Endothelial cell of umbilical vein (primary cell): Measurements from ENCODE around the gene ROPN1L.
A peak's percentile ranks its signal among the peaks of the same experiment; 100 is the strongest.

Source experiments
- CTCF ChIP-seq, 2 donors: IDR thresholded peaks; 1 replicate in 1 of 2; 2 replicates in 1 of 2; pipeline ENCODE4 v1.5.1; 2011; ENCODE audit warnings: low read length in 2 of 2, mild to moderate bottlenecking in 2 of 2, moderate library complexity in 2 of 2, control low read depth in 1 of 2, inconsistent platforms in 1 of 2, low read depth in 1 of 2; ENCODE audit not compliant: insufficient read depth in 1 of 2; ENCODE audit errors: extremely low read depth in 1 of 2
- EZH2 ChIP-seq: IDR thresholded peaks from 2 replicates; pipeline ENCODE4 v1.6.1; 2012; ENCODE audit warnings: borderline replicate concordance, low read depth, mild to moderate bottlenecking, moderate library complexity, low read length, inconsistent platforms; ENCODE audit not compliant: severe bottlenecking
- JUN ChIP-seq: IDR thresholded peaks from 2 replicates; pipeline ENCODE4 v1.6.1; 2011; ENCODE audit warnings: borderline replicate concordance, low read depth; ENCODE audit not compliant: insufficient read length, insufficient read depth
- MAX ChIP-seq: IDR thresholded peaks from 2 replicates; pipeline ENCODE4 v1.6.1; 2011; ENCODE audit not compliant: insufficient read depth, insufficient read length
- MYC ChIP-seq: IDR thresholded peaks from one replicate; pipeline ENCODE4 v1.6.1; 2011; ENCODE audit warnings: mild to moderate bottlenecking, low read depth, low read length
- POLR2A ChIP-seq: IDR thresholded peaks from 2 replicates; pipeline ENCODE4 v1.6.1; 2012; ENCODE audit warnings: low read depth, mild to moderate bottlenecking, control low read depth, low read length
- POLR2AphosphoS5 ChIP-seq: IDR thresholded peaks from 2 replicates; pipeline ENCODE4 v1.6.1; 2012; ENCODE audit warnings: low read depth, mild to moderate bottlenecking, control low read depth, low read length, moderate library complexity; ENCODE audit not compliant: insufficient read depth

DNA sequence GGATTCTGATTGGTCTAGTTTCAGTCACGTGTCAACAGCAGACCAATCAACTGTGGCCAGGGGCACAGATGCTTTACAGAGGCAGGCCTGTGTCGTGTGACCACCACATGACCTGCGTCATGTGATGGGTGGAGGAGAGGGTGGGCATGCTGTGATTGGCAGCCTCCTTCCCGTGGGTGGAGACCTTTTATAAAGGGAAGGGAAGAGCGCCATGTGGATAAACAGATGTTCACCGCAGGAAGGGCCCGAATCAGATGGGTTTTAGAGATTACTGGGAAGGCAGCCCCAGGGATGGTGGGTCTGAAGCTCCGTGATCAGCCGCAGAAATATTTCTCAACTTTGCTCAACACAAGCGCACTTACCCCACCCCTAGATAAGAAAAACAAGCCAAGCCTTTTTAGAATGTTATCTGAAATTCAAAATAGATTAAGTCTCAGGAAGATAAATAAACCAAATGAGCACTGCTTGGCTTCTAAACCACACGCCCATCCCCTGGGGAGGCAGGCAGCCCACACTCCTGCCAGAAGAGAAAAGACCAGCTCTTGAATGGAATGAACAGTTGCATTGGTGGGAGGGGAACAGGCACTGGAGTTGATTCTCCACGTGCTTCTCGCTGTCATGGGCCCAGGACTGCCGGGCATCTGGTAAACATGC lies 43.6 kb downstream of the ROPN1L start:
- TF ChIP-seq POLR2A (no peak), CTCF (IDR thresholded peaks at IDR 0.05; ENCODE audit: extremely low read depth in 1 of 2, insufficient read depth in 1 of 2, low read depth in 1 of 2, low read length in 2 of 2) (no peak), JUN (no peak), POLR2AphosphoS5 (peak; percentile 38), MAX (peak; percentile 95), MYC (no peak), EZH2 (no peak)
